Neural cell (in vitro differentiated cells): ENCODE results near the gene RIPOR1. TPM values are rescaled to one million over a fixed set of nuclear protein-coding genes. Genes with fewer than 3 reads are reported as not detected.

Experiments used
- H2AFZ ChIP-seq: fragments of 200-600, 300-800 bp; sonication (generic), shearing (Covaris generic); 2 replicates; pipeline ENCODE4 v1.6.0; 2014; ENCODE audit warnings: low read depth, mild to moderate bottlenecking, antibody characterized with exemption, low read length, moderate library complexity
- H3F3A ChIP-seq: fragments of 200-600 bp; shearing (Covaris generic); 2 replicates; pipeline ENCODE4 v1.6.1; 2016; ENCODE audit warnings: mild to moderate bottlenecking, moderate library complexity, mixed read lengths, antibody characterized with exemption, low read length; ENCODE audit not compliant: insufficient read depth, poor library complexity, severe bottlenecking
- H3K27ac ChIP-seq: fragments of 200-600, 300-800 bp; sonication (generic), shearing (Covaris generic); 2 replicates; pipeline ENCODE4 v1.5.1; 2014; ENCODE audit warnings: mild to moderate bottlenecking, low read length, moderate library complexity
- H3K27me3 ChIP-seq: fragments of 300-800, 200-600 bp; sonication (generic), shearing (Covaris generic); 2 replicates; pipeline ENCODE4 v1.6.0; 2014; ENCODE audit warnings: mild to moderate bottlenecking, low read depth, low read length, moderate library complexity; ENCODE audit not compliant: insufficient read depth
- H3K36me3 ChIP-seq: fragments of 300-800, 200-600 bp; sonication (generic), shearing (Covaris generic); 2 replicates; pipeline ENCODE4 v1.5.1; 2014; ENCODE audit warnings: mild to moderate bottlenecking, antibody characterized with exemption, low read length, moderate library complexity; ENCODE audit not compliant: insufficient read depth
- H3K4me2 ChIP-seq: fragments of 300-800, 200-600 bp; sonication (generic), shearing (Covaris generic); 2 replicates; pipeline ENCODE4 v1.6.0; 2014; ENCODE audit warnings: mild to moderate bottlenecking, low read length
- H3K4me3 ChIP-seq: fragments of 300-800, 200-600 bp; sonication (generic), shearing (Covaris generic); 2 replicates; pipeline ENCODE4 v1.5.1; 2014; ENCODE audit warnings: mild to moderate bottlenecking, low read length, moderate library complexity
- H3K79me2 ChIP-seq: fragments of 200-600 bp; shearing (Covaris generic); replicated peaks from 2 replicates; pipeline ENCODE4 v1.6.0; 2014; ENCODE audit warnings: mild to moderate bottlenecking, low read length, moderate library complexity; ENCODE audit not compliant: insufficient read depth
- H3K9ac ChIP-seq: fragments of 300-800, 200-600 bp; sonication (generic), shearing (Covaris generic); 2 replicates; pipeline ENCODE4 v1.6.1; 2016; ENCODE audit warnings: mild to moderate bottlenecking, low read length, mixed read lengths
- H3K9me2 ChIP-seq: fragments of 200-600 bp; shearing (Covaris generic); 2 replicates; pipeline ENCODE4 v1.6.1; 2016; ENCODE audit warnings: mild to moderate bottlenecking, low read length, mixed read lengths; ENCODE audit not compliant: insufficient read depth
- H3K9me3 ChIP-seq: fragments of 200-600, 300-800 bp; sonication (generic), shearing (Covaris generic); 2 replicates; pipeline ENCODE4 v1.6.1; 2016; ENCODE audit warnings: mild to moderate bottlenecking, mixed run types, low read length, moderate library complexity, mixed read lengths
- H4K20me1 ChIP-seq: fragments of 200-600 bp; shearing (Covaris generic); 2 replicates; pipeline ENCODE4 v1.6.1; 2016; ENCODE audit warnings: mild to moderate bottlenecking, mixed run types; ENCODE audit not compliant: insufficient read depth
- CTCF ChIP-seq: fragments of 450-650 bp; IDR thresholded peaks from 2 replicates; pipeline ENCODE4 v1.5.1; 2014; ENCODE audit warnings: antibody characterized with exemption, mild to moderate bottlenecking, moderate library complexity; ENCODE audit not compliant: poor library complexity, severe bottlenecking
- EP300 ChIP-seq: fragments of 450-650 bp; conservative IDR thresholded peaks from 2 replicates; pipeline ENCODE4 v1.6.1; 2014; ENCODE audit warnings: antibody characterized with exemption, mild to moderate bottlenecking, moderate library complexity; ENCODE audit not compliant: poor library complexity, severe bottlenecking
- EZH2 ChIP-seq: fragments of 200-600, 300-800 bp; shearing (Covaris generic), sonication (generic); IDR thresholded peaks from 2 replicates; pipeline ENCODE4 v1.6.1; 2014; ENCODE audit warnings: antibody characterized with exemption, low read length, borderline replicate concordance, mild to moderate bottlenecking; ENCODE audit not compliant: insufficient read depth, poor library complexity, severe bottlenecking
- MXI1 ChIP-seq: fragments of 450-650 bp; conservative IDR thresholded peaks from 2 replicates; pipeline ENCODE4 v1.6.1; 2014; ENCODE audit warnings: antibody characterized with exemption, mild to moderate bottlenecking; ENCODE audit not compliant: poor library complexity, severe bottlenecking
- POLR2AphosphoS5 ChIP-seq: IDR thresholded peaks from 2 replicates; pipeline ENCODE4 v1.6.1; 2012
- RAD21 ChIP-seq: fragments of 450-650 bp; conservative IDR thresholded peaks from 2 replicates; pipeline ENCODE4 v1.6.1; 2014; ENCODE audit warnings: antibody characterized with exemption, mild to moderate bottlenecking, moderate library complexity
- REST ChIP-seq: IDR thresholded peaks from 2 replicates; pipeline ENCODE4 v1.6.1; 2012; ENCODE audit warnings: borderline replicate concordance
- SMC3 ChIP-seq: fragments of 450-650 bp; conservative IDR thresholded peaks from 2 replicates; pipeline ENCODE4 v1.6.1; 2014; ENCODE audit warnings: antibody characterized with exemption, mild to moderate bottlenecking, moderate library complexity; ENCODE audit not compliant: poor library complexity
- TAF1 ChIP-seq: IDR thresholded peaks from 2 replicates; pipeline ENCODE4 v1.6.1; 2012; ENCODE audit warnings: low read depth
- polyA plus RNA-seq: library from polyadenylated mRNA; depleted of rRNA; stranded (reverse); fragments of >200 nt; gene quantifications from 2 replicates; pipeline ENCODE4 v1.2.3, GENCODE V29; 2014

Gene RIPOR1
- polyA plus RNA-seq, 1 donor from 2014 or later, result 13.2 TPM

GRCh38 chr16:67489401-67490083, 39.1 kb upstream of the RIPOR1 start:
- Histone ChIP-seq H3K27ac (no peak overlapping the region), H3K4me3 (no peak overlapping the region)

More at GRCh38 chr16:67489401-67490083, 39.1 kb upstream of the RIPOR1 start:
- Histone ChIP-seq H3K9ac (peak overlapping the region; percentile 46), H2AFZ (no peak overlapping the region), H3K9me3 (no peaks in the 10 kb centered on the region), H3K79me2 (no peaks in the 10 kb centered on the region), H3F3A (no peaks in the 10 kb centered on the region), H4K20me1 (no peaks in the 10 kb centered on the region), H3K27me3 (no peaks in the 10 kb centered on the region), H3K9me2 (no peaks in the 10 kb centered on the region), H3K4me2 (no peak overlapping the region), H3K36me3 (no peaks in the 10 kb centered on the region)
- TF ChIP-seq CTCF (no peak), EP300 (no peak), TAF1 (no peak), SMC3 (no peak), POLR2AphosphoS5 (no peak), EZH2 (no peak), REST (no peak), MXI1 (no peak), RAD21 (no peak)
